ENCODE results near the gene MPHOSPH9. TPM values are rescaled to one million over a fixed set of nuclear protein-coding genes. Genes with fewer than 3 reads are reported as not detected.

MPHOSPH9 gene
- total RNA-seq, 2 experiments from 2014 or later, result 88.3 to 136 TPM

GRCh38 chr12:123134826-123135225, 98.1 kb downstream of the MPHOSPH9 start:
- H3K4me3 ChIP-seq (ENCODE audit: low read depth, low read length, poor library complexity, severe bottlenecking), result no peak overlapping the region
- H3K79me2 ChIP-seq (ENCODE audit: insufficient read depth, low read depth, low read length), result no peaks in the 10 kb centered on the region
- TF ChIP-seq EZH2phosphoT487 (IDR thresholded peaks at IDR 0.05; ENCODE audit: borderline replicate concordance, low read depth, low read length) (no peak), CTCF (conservative IDR thresholded peaks at IDR 0.05; ENCODE audit: low read length) (no peak)
- H3K4me2 ChIP-seq (ENCODE audit: low read length), result no peak overlapping the region
- BruUV-seq (replicated peaks), result no TSS peak
- H3K9me2 ChIP-seq (ENCODE audit: insufficient read depth, low read length), result no peaks in the 10 kb centered on the region
- no peaks in the 10 kb centered on the region for H3K36me3 ChIP-seq (ENCODE audit: insufficient read depth, low read length)
- intact Hi-C loops (cut with micrococcal nuclease; ENCODE audit: unreplicated experiment), result no loop called here
- H3K9me3 ChIP-seq (ENCODE audit: low read length), result no peaks in the 10 kb centered on the region
- CTCF ChIA-PET (ENCODE audit: unreplicated experiment), result interaction anchor here (0.5 kb wide), 1 partner anchor 748 kb away, joined by 3 read pairs; no protein-coding TSS in a partner anchor
- peaks cover 11% of the 10 kb centered on the region for H3K4me1 ChIP-seq (ENCODE audit: insufficient read depth, low read length, poor library complexity, severe bottlenecking)
- POLR2A ChIA-PET, result interaction anchor here (0.6 to 1.1 kb wide), 2 partner anchors 28 to 646 kb away, joined by 3 to 6 read pairs; no protein-coding TSS in a partner anchor
- H4K20me1 ChIP-seq (ENCODE audit: insufficient read depth, low read length), result no peaks in the 10 kb centered on the region
- no peak overlapping the region for H2AFZ ChIP-seq (ENCODE audit: low read length)
- no peak overlapping the region for H3K27ac ChIP-seq (ENCODE audit: low read depth, low read length, poor library complexity, severe bottlenecking)
- DNase-seq (ENCODE audit: low spot score), result no peak

- no peak overlapping the region for H3K27ac ChIP-seq (ENCODE audit: low read depth, low read length, poor library complexity, severe bottlenecking)
- no peak overlapping the region for H3K4me3 ChIP-seq (ENCODE audit: low read depth, low read length, poor library complexity, severe bottlenecking)
- H2AFZ ChIP-seq (ENCODE audit: low read length), result no peak overlapping the region
- H3K4me1 ChIP-seq (ENCODE audit: insufficient read depth, low read length, poor library complexity, severe bottlenecking), result peaks cover 11% of the 10 kb centered on the region
- H4K20me1 ChIP-seq (ENCODE audit: insufficient read depth, low read length), result no peaks in the 10 kb centered on the region
- H3K36me3 ChIP-seq (ENCODE audit: insufficient read depth, low read length), result no peaks in the 10 kb centered on the region
- DNase-seq (ENCODE audit: low spot score), result no peak
- TF ChIP-seq EZH2phosphoT487 (IDR thresholded peaks at IDR 0.05; ENCODE audit: borderline replicate concordance, low read depth, low read length) (no peak), CTCF (conservative IDR thresholded peaks at IDR 0.05; ENCODE audit: low read length) (no peak)
- H3K9me2 ChIP-seq (ENCODE audit: insufficient read depth, low read length), result no peaks in the 10 kb centered on the region
- CTCF ChIA-PET (ENCODE audit: unreplicated experiment), result no interaction called here
- POLR2A ChIA-PET, result interaction anchor here (1.1 kb wide), 1 partner anchor 27 kb away, joined by 3 read pairs; no protein-coding TSS in a partner anchor
- no peaks in the 10 kb centered on the region for H3K79me2 ChIP-seq (ENCODE audit: insufficient read depth, low read depth, low read length)
- no peaks in the 10 kb centered on the region for H3K9me3 ChIP-seq (ENCODE audit: low read length)
- no peak overlapping the region for H3K4me2 ChIP-seq (ENCODE audit: low read length)
- BruUV-seq (replicated peaks), result no TSS peak
- intact Hi-C loops (cut with micrococcal nuclease; ENCODE audit: unreplicated experiment), result no loop called here
Observed at GRCh38 chr12:123134271-123134671, 98.7 kb downstream of the MPHOSPH9 start.

- Histone ChIP-seq H3K36me3 (ENCODE audit: insufficient read depth, low read length) (no peaks in the 10 kb centered on the region), H4K20me1 (ENCODE audit: insufficient read depth, low read length) (no peaks in the 10 kb centered on the region), H3K4me1 (ENCODE audit: insufficient read depth, low read length, poor library complexity, severe bottlenecking) (peaks cover 11% of the 10 kb centered on the region), H3K4me2 (ENCODE audit: low read length) (no peak overlapping the region), H2AFZ (ENCODE audit: low read length) (no peak overlapping the region), H3K79me2 (ENCODE audit: insufficient read depth, low read depth, low read length) (no peaks in the 10 kb centered on the region), H3K9me3 (ENCODE audit: low read length) (no peaks in the 10 kb centered on the region), H3K9me2 (ENCODE audit: insufficient read depth, low read length) (no peaks in the 10 kb centered on the region), H3K27ac (ENCODE audit: low read depth, low read length, poor library complexity, severe bottlenecking) (no peak overlapping the region), H3K4me3 (ENCODE audit: low read depth, low read length, poor library complexity, severe bottlenecking) (no peak overlapping the region)
- POLR2A ChIA-PET, result no interaction called here
- DNase-seq (ENCODE audit: low spot score), result no peak
- no TSS peak for BruUV-seq (replicated peaks)
- intact Hi-C loops (cut with micrococcal nuclease; ENCODE audit: unreplicated experiment), result no loop called here
- CTCF ChIA-PET (ENCODE audit: unreplicated experiment), result no interaction called here
- TF ChIP-seq EZH2phosphoT487 (IDR thresholded peaks at IDR 0.05; ENCODE audit: borderline replicate concordance, low read depth, low read length), result no peak
- TF ChIP-seq CTCF (conservative IDR thresholded peaks at IDR 0.05; ENCODE audit: low read length), result no peak
Observed at GRCh38 chr12:123133701-123134100, 99.2 kb downstream of the MPHOSPH9 start.
